ENCODE measurements around the gene BDNF. TPM values are rescaled to one million over a fixed set of nuclear protein-coding genes. Genes with fewer than 3 reads are reported as not detected.

The BDNF gene
- total and polyA plus RNA-seq, 4 donors, result 0.03 to 0.28 (median 0.07) TPM

DNA sequence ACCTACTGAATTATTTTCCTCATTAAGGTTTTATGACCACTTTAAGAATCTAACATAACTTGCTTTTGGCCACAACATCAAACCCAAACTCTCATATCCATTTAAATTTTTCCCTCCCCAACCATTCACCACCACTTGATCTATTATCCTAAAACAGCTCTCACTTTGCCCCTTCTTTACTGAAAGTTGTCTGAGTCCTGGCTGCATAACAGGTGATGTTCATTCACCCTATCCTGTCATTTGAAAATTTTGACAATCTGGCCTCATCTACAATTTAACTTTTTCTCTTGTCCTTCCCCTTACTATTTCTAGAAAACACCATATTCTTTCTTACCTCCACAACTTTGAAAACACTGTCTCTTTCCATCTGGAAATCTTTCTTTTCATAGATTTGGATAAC lies 89.3 kb downstream of the BDNF start:
- no peaks in the 10 kb centered on the region for H3K36me3 ChIP-seq (ENCODE audit: control insufficient read depth in 4 of 4, insufficient read depth in 3 of 4, low read depth in 1 of 4, low read length in 3 of 4)
- no peak for DNase-seq (ENCODE audit: low spot score)
- no peaks in the 10 kb centered on the region for H3K27me3 ChIP-seq (ENCODE audit: control insufficient read depth in 4 of 4, insufficient read depth in 4 of 4, low read length in 3 of 4)

DNA sequence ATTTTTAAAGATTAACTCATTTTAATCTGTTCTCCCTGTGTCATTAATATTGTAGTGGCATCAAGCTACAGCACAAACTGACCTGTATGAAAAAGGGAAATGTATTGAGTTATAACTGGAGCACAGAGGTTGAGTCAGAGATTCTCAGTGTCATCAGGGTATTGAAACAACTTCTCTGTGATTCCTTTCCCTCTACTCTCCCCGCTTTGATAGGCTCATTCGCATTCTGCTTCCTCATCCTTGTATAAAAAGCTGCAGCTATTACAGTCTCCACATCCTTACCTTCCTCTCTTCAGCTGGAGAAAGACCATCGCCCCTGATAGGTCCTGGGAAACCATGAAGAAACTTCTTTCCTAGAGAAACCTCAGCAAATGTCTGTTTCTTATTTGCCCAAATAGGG lies 90.0 kb downstream of the BDNF start:
- no peaks in the 10 kb centered on the region for H3K4me1 ChIP-seq (ENCODE audit: control insufficient read depth in 4 of 4, insufficient read depth in 4 of 4, low read length in 3 of 4)
- no peaks in the 10 kb centered on the region for H3K9me3 ChIP-seq (ENCODE audit: control insufficient read depth in 4 of 4, low read length in 3 of 4)
- H3K36me3 ChIP-seq (ENCODE audit: control insufficient read depth in 4 of 4, insufficient read depth in 3 of 4, low read depth in 1 of 4, low read length in 3 of 4), result no peaks in the 10 kb centered on the region
- DNase-seq (ENCODE audit: low spot score), result no peak
- no peak overlapping the region for H3K27ac ChIP-seq (ENCODE audit: low read depth in 1 of 2, low read length in 2 of 2)
- H3K9ac ChIP-seq (ENCODE audit: low read depth in 1 of 2, low read length in 2 of 2), result no peak overlapping the region
- no peaks in the 10 kb centered on the region for H3K27me3 ChIP-seq (ENCODE audit: control insufficient read depth in 4 of 4, insufficient read depth in 4 of 4, low read length in 3 of 4)
- TF ChIP-seq SP1 (IDR thresholded peaks at IDR 0.05) (no peak), EGR1 (IDR thresholded peaks at IDR 0.05; ENCODE audit: low read depth in 2 of 2) (no peak), RXRA (IDR thresholded peaks at IDR 0.05) (no peak)
- H3K4me3 ChIP-seq (ENCODE audit: low read depth in 1 of 3, low read length in 3 of 3), result no peak overlapping the region
- 96% methylated on average over 3 of the region's 3 CpGs for WGBS

More for the DNA sequence above, 89.3 kb downstream of the BDNF start:
- Histone ChIP-seq H3K9ac (ENCODE audit: low read depth in 1 of 2, low read length in 2 of 2) (no peak overlapping the region), H3K9me3 (ENCODE audit: control insufficient read depth in 4 of 4, low read length in 3 of 4) (no peaks in the 10 kb centered on the region), H3K4me1 (ENCODE audit: control insufficient read depth in 4 of 4, insufficient read depth in 4 of 4, low read length in 3 of 4) (no peaks in the 10 kb centered on the region), H3K4me3 (ENCODE audit: low read depth in 1 of 3, low read length in 3 of 3) (no peak overlapping the region), H3K27ac (ENCODE audit: low read depth in 1 of 2, low read length in 2 of 2) (no peak overlapping the region)
- no peak for TF ChIP-seq SP1 (IDR thresholded peaks at IDR 0.05)
- TF ChIP-seq, protein P1, sequence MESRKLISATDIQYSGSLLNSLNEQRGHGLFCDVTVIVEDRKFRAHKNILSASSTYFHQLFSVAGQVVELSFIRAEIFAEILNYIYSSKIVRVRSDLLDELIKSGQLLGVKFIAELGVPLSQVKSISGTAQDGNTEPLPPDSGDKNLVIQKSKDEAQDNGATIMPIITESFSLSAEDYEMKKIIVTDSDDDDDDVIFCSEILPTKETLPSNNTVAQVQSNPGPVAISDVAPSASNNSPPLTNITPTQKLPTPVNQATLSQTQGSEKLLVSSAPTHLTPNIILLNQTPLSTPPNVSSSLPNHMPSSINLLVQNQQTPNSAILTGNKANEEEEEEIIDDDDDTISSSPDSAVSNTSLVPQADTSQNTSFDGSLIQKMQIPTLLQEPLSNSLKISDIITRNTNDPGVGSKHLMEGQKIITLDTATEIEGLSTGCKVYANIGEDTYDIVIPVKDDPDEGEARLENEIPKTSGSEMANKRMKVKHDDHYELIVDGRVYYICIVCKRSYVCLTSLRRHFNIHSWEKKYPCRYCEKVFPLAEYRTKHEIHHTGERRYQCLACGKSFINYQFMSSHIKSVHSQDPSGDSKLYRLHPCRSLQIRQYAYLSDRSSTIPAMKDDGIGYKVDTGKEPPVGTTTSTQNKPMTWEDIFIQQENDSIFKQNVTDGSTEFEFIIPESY (IDR thresholded peaks at IDR 0.05), result no peak
- TF ChIP-seq, protein P2, sequence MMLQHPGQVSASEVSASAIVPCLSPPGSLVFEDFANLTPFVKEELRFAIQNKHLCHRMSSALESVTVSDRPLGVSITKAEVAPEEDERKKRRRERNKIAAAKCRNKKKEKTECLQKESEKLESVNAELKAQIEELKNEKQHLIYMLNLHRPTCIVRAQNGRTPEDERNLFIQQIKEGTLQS (IDR thresholded peaks at IDR 0.05), result no peak
- no peak for TF ChIP-seq EGR1 (IDR thresholded peaks at IDR 0.05; ENCODE audit: low read depth in 2 of 2)
- TF ChIP-seq GABPA (IDR thresholded peaks at IDR 0.05 in 1 of 2, conservative IDR thresholded peaks at IDR 0.05 in 1 of 2), result no peak
- TF ChIP-seq RXRA (IDR thresholded peaks at IDR 0.05), result no peak
- TF ChIP-seq YY1 (IDR thresholded peaks at IDR 0.05), result no peak
- no peak for TF ChIP-seq RAD21 (IDR thresholded peaks at IDR 0.05)
- TF ChIP-seq, protein P3, sequence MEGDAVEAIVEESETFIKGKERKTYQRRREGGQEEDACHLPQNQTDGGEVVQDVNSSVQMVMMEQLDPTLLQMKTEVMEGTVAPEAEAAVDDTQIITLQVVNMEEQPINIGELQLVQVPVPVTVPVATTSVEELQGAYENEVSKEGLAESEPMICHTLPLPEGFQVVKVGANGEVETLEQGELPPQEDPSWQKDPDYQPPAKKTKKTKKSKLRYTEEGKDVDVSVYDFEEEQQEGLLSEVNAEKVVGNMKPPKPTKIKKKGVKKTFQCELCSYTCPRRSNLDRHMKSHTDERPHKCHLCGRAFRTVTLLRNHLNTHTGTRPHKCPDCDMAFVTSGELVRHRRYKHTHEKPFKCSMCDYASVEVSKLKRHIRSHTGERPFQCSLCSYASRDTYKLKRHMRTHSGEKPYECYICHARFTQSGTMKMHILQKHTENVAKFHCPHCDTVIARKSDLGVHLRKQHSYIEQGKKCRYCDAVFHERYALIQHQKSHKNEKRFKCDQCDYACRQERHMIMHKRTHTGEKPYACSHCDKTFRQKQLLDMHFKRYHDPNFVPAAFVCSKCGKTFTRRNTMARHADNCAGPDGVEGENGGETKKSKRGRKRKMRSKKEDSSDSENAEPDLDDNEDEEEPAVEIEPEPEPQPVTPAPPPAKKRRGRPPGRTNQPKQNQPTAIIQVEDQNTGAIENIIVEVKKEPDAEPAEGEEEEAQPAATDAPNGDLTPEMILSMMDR (IDR thresholded peaks at IDR 0.05; ENCODE audit: low read depth, low read length, missing input control), result no peak
- TF ChIP-seq, protein P4, sequence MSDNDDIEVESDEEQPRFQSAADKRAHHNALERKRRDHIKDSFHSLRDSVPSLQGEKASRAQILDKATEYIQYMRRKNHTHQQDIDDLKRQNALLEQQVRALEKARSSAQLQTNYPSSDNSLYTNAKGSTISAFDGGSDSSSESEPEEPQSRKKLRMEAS (IDR thresholded peaks at IDR 0.05), result no peak
- TF ChIP-seq FOXA1 (IDR thresholded peaks at IDR 0.05), result no peak

DNA sequence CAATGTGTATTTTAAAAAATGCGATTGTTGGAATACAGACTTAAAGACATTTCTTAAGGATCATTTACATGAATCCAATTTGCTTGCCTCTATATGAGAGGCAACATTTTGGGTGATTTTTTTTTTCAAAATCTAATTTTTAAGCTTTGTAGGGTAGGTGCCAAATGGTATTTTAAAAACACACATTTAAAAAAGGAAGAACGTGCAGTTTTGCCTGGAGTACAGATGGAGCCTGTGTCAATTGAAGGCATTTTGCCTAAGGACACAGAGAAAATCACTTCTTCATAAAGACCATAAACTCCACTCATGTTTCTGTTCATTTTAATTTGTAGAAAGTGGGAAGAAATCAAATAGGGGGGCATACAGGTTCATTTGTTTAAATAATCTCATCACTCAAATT lies 91.3 kb downstream of the BDNF start:
- Histone ChIP-seq H3K27ac (ENCODE audit: low read depth in 1 of 2, low read length in 2 of 2) (no peak overlapping the region), H3K27me3 (ENCODE audit: control insufficient read depth in 4 of 4, insufficient read depth in 4 of 4, low read length in 3 of 4) (no peaks in the 10 kb centered on the region), H3K9ac (ENCODE audit: low read depth in 1 of 2, low read length in 2 of 2) (no peak overlapping the region), H3K9me3 (ENCODE audit: control insufficient read depth in 4 of 4, low read length in 3 of 4) (no peaks in the 10 kb centered on the region), H3K4me3 (ENCODE audit: low read depth in 1 of 3, low read length in 3 of 3) (no peak overlapping the region), H3K4me1 (ENCODE audit: control insufficient read depth in 4 of 4, insufficient read depth in 4 of 4, low read length in 3 of 4) (no peaks in the 10 kb centered on the region), H3K36me3 (ENCODE audit: control insufficient read depth in 4 of 4, insufficient read depth in 3 of 4, low read depth in 1 of 4, low read length in 3 of 4) (no peaks in the 10 kb centered on the region)
- no peak for DNase-seq (ENCODE audit: low spot score)
- 98% methylated on average over 2 of the region's 2 CpGs for WGBS
- no peak for TF ChIP-seq TAF1 (conservative IDR thresholded peaks at IDR 0.05)
- TF ChIP-seq HNF4A (conservative IDR thresholded peaks at IDR 0.05), result no peak
- TF ChIP-seq, protein P5, sequence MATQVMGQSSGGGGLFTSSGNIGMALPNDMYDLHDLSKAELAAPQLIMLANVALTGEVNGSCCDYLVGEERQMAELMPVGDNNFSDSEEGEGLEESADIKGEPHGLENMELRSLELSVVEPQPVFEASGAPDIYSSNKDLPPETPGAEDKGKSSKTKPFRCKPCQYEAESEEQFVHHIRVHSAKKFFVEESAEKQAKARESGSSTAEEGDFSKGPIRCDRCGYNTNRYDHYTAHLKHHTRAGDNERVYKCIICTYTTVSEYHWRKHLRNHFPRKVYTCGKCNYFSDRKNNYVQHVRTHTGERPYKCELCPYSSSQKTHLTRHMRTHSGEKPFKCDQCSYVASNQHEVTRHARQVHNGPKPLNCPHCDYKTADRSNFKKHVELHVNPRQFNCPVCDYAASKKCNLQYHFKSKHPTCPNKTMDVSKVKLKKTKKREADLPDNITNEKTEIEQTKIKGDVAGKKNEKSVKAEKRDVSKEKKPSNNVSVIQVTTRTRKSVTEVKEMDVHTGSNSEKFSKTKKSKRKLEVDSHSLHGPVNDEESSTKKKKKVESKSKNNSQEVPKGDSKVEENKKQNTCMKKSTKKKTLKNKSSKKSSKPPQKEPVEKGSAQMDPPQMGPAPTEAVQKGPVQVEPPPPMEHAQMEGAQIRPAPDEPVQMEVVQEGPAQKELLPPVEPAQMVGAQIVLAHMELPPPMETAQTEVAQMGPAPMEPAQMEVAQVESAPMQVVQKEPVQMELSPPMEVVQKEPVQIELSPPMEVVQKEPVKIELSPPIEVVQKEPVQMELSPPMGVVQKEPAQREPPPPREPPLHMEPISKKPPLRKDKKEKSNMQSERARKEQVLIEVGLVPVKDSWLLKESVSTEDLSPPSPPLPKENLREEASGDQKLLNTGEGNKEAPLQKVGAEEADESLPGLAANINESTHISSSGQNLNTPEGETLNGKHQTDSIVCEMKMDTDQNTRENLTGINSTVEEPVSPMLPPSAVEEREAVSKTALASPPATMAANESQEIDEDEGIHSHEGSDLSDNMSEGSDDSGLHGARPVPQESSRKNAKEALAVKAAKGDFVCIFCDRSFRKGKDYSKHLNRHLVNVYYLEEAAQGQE (IDR thresholded peaks at IDR 0.05), result no peak

All from liver (tissue), 9 donors.